ACHN (cell line): ENCODE results near the gene RAB31.

ENCODE experiments used
- DNase-seq: peaks from one replicate; pipeline ENCODE4 v3.0.0-alpha.2; 2015
- in situ Hi-C: cut with HindIII; loops from 2 replicates; pipeline ENCODE4 v1.10.0; 2017; ENCODE audit warnings: low sequenced_read_pairs, low pct_ligation_motif_present, low pct_unique_long_range_greater_than_20kb

RAB31 gene

DNA sequence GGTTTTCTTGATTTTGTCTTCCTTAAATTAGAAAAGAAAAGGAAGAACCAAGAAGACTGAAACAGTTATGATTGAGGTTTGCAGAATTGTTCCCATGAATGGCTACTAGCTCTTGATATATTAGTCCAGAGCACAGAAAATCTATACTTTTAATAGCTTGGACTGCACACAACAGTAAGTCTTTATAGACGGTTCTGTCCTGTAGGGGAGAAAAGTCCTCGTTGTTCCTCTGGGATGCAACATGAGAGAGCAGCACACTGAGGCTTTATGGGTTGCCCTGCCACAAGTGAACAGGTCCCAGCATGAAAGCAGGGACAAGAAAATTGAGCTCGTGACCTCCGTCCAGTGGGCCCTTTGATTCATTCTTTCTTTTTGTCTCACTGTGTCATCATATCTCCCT is 41.5 kb downstream of the RAB31 start:
- no peak for DNase-seq
- in situ Hi-C loops = no loop called here

DNA sequence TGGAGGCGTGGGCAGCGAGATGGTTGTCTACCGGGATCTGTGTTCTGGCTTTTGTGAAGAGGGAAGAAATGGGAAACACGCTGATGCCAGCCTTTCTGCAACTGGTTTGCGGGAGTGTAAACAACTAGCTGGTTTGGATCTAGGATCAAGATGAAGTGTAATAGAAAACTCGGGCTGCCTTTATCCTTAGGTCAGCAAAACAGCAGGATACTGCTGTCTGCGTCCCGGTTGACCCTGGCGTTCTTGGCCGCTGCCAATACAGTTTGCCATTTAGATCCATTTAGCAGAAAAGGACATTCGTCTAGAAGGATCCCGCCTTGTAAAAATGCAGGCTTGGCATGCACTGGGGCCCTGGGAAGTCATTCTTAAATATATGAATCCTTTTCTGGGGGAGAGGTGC is 42.0 kb downstream of the RAB31 start:
- in situ Hi-C loops = no loop called here
- DNase-seq = no peak

DNA sequence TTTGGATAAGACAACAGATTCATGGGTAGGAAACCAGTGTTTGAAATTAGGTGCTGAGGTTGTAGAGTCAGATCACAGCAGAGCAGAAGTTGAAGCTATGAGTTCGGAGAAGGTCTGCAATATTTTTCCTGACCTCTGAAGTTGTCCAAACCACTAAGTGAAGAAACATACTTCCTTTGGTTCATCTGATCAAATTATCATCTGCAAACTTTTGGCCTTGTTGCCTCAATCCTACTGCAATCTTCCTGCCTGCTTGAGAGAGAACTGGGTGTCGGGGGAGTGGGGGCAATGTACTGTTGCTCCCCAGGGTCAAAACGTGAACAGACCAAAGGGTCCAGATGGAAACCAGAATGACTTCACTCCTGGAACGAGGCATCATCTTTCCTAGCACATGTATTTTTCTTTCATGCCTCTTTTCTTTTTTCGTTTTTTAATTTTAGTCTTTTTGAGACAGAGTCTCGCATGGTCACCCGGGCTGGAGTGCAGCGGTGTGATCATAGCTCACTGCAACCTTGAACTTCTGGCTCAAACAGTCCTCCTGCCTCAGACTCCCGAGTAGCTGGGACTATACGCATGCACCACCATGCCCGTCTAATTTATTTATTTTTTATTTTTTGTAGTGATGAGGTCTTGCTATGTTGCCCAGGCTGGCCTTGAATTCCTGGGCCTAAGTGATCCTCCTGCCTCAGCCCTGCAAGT is 42.7 kb downstream of the RAB31 start:
- DNase-seq = no peak
- in situ Hi-C loops = no loop called here

- in situ Hi-C loops = no loop called here
- DNase-seq = no peak
Observed at GRCh38 chr18:9751371-9752031, 43.4 kb downstream of the RAB31 start.

DNA sequence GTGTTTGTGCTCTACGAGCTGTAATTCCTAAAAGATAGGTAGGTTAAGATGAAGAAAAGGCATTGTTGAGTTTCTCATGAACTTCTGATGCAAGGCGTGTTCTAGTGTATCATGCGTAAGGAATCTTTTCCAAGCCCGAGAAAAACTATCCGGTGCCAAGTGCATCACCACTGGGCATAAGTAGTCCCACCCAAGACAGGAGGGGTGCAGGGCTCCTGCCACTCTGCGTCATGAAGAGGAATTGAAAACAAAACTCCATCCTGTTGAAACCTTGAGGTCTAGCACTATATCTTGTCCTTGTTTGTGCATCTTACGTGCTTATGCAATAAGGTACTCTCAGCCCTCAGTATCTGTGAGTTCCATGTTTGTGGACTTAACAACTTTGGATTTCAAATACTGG is 45.7 kb downstream of the RAB31 start:
- DNase-seq = no peak
- in situ Hi-C loops = no loop called here

- no peak for DNase-seq
- in situ Hi-C loops = no loop called here
Observed at GRCh38 chr18:9755110-9755509, 47.0 kb downstream of the RAB31 start.

DNA sequence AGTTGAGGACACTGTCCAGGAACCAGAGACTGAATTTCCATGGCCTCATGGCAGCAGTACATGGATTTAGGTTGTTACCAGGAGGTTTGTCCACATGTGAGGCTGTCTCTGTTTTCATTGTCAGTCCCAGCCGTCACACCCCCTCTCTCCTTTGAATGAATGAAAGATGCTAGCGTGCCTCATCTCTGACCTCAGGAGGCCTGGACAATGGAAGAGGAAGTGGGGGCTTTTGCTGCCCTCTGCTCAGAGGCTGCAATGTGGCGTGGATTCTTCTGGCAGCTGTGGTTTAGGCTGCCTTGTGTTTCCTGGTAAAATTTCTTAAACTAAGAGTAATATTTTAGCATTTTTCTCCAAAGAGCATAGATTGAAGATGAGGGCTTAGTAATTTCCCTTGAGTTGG is 47.5 kb downstream of the RAB31 start:
- no peak for DNase-seq
- in situ Hi-C loops = no loop called here

DNA sequence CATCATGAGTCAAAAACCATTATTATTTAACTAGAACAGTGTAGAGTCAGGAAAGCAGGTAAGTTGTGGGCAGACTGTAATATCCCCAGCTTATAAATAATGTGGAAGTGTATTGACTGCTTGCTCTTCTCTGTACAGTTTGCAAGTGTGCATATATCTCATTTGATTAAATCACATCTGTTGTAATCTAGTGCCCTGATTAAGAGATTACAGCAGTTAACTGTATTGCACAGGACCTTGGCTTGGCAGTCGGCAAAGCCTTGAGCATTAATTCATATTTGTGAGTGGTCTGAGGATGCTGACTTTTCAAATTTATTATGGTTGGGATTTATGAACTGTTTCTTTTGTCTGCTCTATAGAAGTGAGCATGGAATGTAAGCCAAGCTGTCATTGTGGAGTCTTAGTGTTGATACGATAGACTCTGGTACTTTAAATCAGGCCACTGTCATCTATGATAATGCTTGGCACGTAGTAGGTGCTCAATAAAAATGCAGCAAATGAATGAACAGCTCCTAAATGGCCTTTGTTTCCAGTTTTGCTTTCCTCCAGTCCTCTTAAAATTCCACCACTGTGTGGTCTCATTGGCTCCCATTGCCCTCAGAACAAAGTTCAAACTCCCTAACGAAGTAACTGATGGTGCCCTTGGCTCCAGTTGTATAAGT is 48.3 kb downstream of the RAB31 start:
- DNase-seq = no peak
- in situ Hi-C loops = no loop called here

- in situ Hi-C loops = no loop called here
- no peak for DNase-seq
Observed at GRCh38 chr18:9756933-9757470, 48.9 kb downstream of the RAB31 start.

DNA sequence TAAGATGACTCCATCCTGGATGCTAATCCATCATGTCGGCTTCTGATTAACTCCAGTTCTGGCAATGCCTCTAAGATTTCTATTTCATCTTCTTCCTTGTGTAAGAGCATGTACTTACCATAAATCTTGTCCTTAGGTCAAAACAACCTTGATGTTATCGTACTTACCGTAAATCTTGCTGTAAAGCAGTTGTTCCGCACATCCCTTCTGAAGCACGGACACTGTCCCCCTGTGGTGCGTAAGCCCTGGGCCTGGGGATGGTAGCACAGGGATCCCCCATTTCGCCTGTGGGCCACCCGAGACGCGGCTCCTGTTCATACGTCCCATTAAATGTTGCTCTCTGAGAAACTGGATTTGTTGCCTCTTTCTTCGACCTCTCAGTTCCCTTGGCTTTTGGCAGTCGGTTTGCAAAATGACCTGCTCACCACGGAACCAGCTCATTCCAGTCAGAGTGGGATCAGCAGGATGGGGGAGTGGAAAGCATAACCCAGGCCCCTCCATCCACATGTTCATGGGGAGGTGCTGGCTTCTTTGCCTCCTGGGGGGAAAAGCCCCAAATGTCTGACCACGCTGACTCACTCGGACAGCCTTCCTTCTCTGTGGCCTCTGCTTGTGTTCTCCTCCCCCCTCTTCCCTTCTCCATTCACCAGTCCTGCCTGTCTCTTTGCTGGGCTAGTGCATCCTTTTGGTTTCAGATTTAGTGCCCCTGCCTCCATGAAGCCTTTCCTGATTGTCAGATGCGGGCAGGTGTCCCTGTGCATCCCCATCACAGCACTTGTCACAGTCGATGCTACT is 49.9 kb downstream of the RAB31 start:
- in situ Hi-C loops = no loop called here
- peak; percentile 36 for DNase-seq

- in situ Hi-C loops = no loop called here
Observed at GRCh38 chr18:9758624-9759075, 50.5 kb downstream of the RAB31 start.

GRCh38 chr18:9760641-9761040 is 52.5 kb downstream of the RAB31 start:
- in situ Hi-C loops = no loop called here

More at GRCh38 chr18:9758624-9759075, 50.5 kb downstream of the RAB31 start:
- no peak for DNase-seq

DNA sequence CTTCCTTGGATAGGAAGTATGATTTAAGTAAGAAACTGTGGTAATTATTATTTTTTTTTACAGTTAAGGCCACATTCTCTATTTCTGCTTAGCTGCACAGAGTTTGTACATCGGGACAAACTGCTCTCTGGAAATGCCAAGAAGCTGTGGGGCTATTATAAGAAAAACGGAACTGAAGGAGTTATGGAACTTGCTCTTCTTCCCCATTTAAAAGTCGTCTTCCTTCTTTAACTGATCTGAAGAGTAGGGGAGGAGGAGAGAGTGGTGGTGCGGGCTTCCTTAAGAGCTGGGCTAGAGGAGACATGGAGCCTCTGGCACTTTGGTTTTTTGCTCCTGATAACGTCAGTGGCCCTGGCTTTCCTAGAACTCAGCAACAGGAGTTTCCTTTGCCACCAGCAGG is 54.4 kb downstream of the RAB31 start:
- in situ Hi-C loops = no loop called here
- DNase-seq = no peak

More at GRCh38 chr18:9760641-9761040, 52.5 kb downstream of the RAB31 start:
- no peak for DNase-seq

DNA sequence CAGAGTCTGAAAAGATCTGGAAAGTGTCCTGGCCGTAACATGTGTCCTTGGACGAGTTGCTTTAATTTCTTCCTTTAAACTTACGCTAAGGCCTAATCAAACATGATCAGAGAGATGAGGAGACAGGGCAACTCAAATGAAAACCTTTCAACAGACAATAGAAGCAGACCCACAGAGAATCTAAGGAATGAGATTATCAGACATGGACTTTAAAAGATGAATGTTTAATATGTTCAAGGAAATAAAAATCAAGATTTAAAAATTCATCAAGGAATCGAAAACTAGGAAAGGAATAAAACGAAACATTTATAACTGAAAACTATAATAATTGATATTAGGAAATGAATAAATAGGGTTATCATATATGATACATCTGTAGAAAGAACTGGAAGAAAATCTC is 55.1 kb downstream of the RAB31 start:
- in situ Hi-C loops = no loop called here
- no peak for DNase-seq

DNA sequence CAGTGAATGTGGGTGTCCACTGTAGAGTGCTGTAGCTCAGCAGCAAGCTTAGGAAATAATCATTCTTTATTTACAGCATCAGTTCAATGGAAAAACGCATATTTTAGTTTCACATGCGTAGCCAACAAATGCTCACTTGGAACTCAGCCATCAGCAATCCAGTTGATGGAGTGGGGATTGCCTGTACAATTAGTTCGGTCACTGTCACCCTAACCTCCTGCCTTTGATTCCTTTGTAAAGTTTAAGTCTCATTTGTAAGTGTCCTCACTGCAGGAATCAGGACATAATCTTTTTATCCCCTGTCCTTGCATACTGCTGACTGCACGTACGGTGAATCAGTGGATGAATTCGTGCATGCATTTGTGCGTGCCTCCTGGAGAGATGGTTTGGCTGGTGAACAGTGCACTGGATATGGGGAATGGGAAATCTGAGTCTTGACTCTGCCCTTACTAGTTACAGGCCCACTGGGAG is 55.9 kb downstream of the RAB31 start:
- no peak for DNase-seq
- in situ Hi-C loops = no loop called here

DNA sequence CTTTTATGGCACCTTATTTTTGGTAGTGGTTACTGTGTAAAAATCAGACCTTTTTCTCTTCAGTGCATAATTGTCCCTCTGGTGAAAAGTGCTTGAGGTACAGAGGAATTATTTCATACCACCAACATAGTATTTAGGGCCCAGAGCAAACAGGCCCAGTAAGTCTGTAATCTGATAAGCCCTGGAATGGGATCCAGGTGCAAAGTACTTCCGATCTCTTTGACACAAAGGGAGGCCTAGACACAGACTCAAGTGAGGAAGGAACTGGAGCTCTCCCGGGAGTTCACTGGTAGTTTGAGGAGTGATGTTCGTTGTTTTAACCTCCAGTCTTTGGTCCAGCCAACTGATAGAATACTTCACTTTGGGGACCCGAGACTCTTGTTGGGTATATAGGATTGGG is 57.4 kb downstream of the RAB31 start:
- no peak for DNase-seq
- in situ Hi-C loops = no loop called here

- no peak for DNase-seq
Observed at GRCh38 chr18:9766076-9766481, 58.0 kb downstream of the RAB31 start.

DNA sequence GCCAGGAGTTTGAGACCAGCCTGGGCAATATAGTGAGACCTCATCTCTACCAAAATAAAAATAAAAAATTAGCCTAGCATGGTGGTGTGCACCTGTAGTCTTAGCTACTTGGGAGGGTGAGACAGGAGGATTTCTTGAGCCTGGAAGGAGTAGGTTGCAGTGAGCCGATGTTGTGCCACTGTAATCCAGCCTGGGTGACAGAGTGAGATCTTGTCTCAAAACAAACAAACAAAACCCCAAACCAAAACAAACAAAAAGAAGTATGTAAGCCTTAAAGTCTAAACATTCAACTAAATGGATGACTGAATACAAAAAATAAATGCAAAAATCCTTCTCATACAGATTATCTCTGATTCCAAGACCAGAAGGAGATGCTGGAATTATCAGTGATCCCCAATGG is 58.6 kb downstream of the RAB31 start:
- in situ Hi-C loops = no loop called here
- no peak for DNase-seq

More at GRCh38 chr18:9766076-9766481, 58.0 kb downstream of the RAB31 start:
- in situ Hi-C loops = no loop called here
